Fibroblast of villous mesenchyme (primary cell): ENCODE results near the gene INAFM1. TPM values are rescaled to one million over a fixed set of nuclear protein-coding genes. Genes with fewer than 3 reads are reported as not detected.

Experiments used
- DNase-seq: peaks from one replicate; pipeline ENCODE4 v3.0.0-alpha.2; 2010; ENCODE audit warnings: low read depth
- H3K4me3 ChIP-seq: 2 replicates; pipeline ENCODE4 v1.5.1; 2011; ENCODE audit warnings: low read depth, mild to moderate bottlenecking, low read length
- small RNA-seq: library from RNA; depleted of rRNA; stranded (forward); fragments of <200 nt; gene quantifications from one replicate; pipeline ENCODE3, GENCODE V24; 2012
- total RNA-seq: library from RNA; depleted of rRNA; stranded (reverse); fragments of >200 nt; gene quantifications from 2 replicates; pipeline ENCODE4 v1.2.3, GENCODE V29; 2012
- TF ChIP-seq, protein P1 (sequence below): IDR thresholded peaks from 2 replicates; pipeline ENCODE4 v1.5.1; 2012; ENCODE audit warnings: low read depth, mild to moderate bottlenecking, low read length; ENCODE audit not compliant: insufficient read depth

Gene INAFM1
- total RNA-seq, 1 donor, result 2.6 TPM

DNA sequence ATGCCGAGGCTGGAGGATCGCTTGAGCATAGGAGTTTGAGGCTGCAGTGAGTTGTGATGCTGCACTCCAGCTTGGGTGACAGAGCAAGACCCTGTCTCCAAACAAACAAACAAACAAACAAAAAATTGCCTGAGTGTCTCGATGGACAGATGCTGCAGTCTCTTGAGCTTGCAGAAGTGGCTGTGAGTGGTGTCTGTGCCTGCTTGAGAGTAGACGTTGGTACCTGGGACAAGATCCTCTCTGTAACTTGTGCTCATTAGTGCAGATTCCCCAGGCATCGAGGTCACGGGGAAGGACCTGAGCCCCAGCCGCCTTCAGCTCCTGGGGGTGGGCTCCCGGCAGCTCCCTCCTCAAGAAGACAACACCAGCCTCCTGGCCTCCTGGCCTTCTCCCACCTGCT, 48.7 kb downstream of the INAFM1 start:
- DNase-seq, result no peak
- TF ChIP-seq, protein P1, sequence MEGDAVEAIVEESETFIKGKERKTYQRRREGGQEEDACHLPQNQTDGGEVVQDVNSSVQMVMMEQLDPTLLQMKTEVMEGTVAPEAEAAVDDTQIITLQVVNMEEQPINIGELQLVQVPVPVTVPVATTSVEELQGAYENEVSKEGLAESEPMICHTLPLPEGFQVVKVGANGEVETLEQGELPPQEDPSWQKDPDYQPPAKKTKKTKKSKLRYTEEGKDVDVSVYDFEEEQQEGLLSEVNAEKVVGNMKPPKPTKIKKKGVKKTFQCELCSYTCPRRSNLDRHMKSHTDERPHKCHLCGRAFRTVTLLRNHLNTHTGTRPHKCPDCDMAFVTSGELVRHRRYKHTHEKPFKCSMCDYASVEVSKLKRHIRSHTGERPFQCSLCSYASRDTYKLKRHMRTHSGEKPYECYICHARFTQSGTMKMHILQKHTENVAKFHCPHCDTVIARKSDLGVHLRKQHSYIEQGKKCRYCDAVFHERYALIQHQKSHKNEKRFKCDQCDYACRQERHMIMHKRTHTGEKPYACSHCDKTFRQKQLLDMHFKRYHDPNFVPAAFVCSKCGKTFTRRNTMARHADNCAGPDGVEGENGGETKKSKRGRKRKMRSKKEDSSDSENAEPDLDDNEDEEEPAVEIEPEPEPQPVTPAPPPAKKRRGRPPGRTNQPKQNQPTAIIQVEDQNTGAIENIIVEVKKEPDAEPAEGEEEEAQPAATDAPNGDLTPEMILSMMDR, result no peak
- H3K4me3 ChIP-seq, result no peak overlapping the region

DNA sequence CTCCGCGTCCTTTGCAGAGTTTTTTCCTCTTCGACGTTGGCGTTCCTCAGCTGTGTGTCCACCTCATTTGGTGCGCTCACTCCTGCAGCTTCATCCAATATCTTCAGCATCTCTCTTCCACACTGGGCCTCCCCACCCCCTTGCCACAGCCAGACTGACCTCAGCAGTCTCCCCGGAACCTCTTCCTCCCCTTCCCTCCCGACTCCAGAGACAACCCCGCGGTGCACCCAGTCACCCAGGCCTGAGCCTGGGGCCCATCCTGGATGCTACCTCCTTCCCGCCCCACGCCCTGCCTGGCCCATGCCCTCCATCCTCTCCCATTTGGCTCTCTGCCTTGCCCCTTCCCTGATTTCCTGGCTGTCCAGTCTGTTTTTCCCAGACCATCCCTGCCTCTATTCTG, 49.2 kb downstream of the INAFM1 start:
- H3K4me3 ChIP-seq, result no peak overlapping the region
- TF ChIP-seq, protein P1, result no peak
- no peak for DNase-seq

DNA sequence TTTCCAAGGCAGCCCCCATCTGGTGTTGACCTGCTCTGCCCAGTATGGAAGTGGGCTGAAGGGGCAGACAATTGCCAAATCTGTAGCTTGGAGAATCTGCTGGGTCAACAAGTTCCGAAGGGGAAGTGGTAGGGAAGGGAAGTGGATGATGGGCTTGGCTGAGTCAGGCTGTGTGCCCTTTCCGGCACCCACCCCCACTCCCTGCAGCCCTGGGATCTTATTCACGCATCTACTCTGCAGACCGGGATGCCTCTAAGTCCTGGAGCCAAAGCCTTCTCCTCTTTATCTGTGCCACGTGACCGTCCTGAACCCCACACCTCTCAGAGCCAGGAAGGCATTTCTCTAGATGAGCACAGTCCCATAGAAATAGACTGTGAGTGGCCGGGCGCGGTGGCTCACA, 49.8 kb downstream of the INAFM1 start:
- H3K4me3 ChIP-seq, result no peak overlapping the region
- DNase-seq, result no peak
- TF ChIP-seq, protein P1, result no peak

Small RNA genes lying within 50 kb of the gene (small RNA-seq; reads per million reads assigned to genes)
- gene MIR3190, result not detected

Other genes starting within 250 kb of the INAFM1 start
- gene TMEM160, start 226.3 kb upstream of the INAFM1 start, total RNA-seq, result 22.0 and 28.3 TPM in 2 replicates
- 16.0 and 16.8 TPM in 2 replicates for gene ZC3H4, start 161.1 kb upstream of the INAFM1 start, total RNA-seq
- 155 and 160 TPM in 2 replicates for gene SAE1, start 144.1 kb upstream of the INAFM1 start, total RNA-seq
- gene BBC3, start 43.7 kb upstream of the INAFM1 start, total RNA-seq, result 6.0 and 14.2 TPM in 2 replicates
- gene CCDC9, start 18.4 kb upstream of the INAFM1 start, total RNA-seq, result 7.3 and 8.4 TPM in 2 replicates
- gene C5AR1, start 35.0 kb downstream of the INAFM1 start, total RNA-seq, result 0.32 and 0.43 TPM in 2 replicates
- under 0.01 TPM in 1 of 2 replicates, not detected in the other for gene C5AR2, start 57.3 kb downstream of the INAFM1 start, total RNA-seq
- 12.2 and 13.4 TPM in 2 replicates for gene DHX34, start 74.4 kb downstream of the INAFM1 start, total RNA-seq
- 38.0 and 60.6 TPM in 2 replicates for gene MEIS3, start 144.6 kb downstream of the INAFM1 start, total RNA-seq
- not detected in 2 replicates for gene SLC8A2, start 197.0 kb downstream of the INAFM1 start, total RNA-seq
- gene KPTN, start 209.3 kb downstream of the INAFM1 start, total RNA-seq, result 2.6 and 3.9 TPM in 2 replicates
- gene NAPA, start 240.2 kb downstream of the INAFM1 start, total RNA-seq, result 72.5 and 82.8 TPM in 2 replicates